ENCODE data around the gene CNKSR1. TPM values are rescaled to one million over a fixed set of nuclear protein-coding genes. Genes with fewer than 3 reads are reported as not detected.

The CNKSR1 gene
- total RNA-seq, 1 experiment from 2014 or later, result 23.1 TPM

DNA sequence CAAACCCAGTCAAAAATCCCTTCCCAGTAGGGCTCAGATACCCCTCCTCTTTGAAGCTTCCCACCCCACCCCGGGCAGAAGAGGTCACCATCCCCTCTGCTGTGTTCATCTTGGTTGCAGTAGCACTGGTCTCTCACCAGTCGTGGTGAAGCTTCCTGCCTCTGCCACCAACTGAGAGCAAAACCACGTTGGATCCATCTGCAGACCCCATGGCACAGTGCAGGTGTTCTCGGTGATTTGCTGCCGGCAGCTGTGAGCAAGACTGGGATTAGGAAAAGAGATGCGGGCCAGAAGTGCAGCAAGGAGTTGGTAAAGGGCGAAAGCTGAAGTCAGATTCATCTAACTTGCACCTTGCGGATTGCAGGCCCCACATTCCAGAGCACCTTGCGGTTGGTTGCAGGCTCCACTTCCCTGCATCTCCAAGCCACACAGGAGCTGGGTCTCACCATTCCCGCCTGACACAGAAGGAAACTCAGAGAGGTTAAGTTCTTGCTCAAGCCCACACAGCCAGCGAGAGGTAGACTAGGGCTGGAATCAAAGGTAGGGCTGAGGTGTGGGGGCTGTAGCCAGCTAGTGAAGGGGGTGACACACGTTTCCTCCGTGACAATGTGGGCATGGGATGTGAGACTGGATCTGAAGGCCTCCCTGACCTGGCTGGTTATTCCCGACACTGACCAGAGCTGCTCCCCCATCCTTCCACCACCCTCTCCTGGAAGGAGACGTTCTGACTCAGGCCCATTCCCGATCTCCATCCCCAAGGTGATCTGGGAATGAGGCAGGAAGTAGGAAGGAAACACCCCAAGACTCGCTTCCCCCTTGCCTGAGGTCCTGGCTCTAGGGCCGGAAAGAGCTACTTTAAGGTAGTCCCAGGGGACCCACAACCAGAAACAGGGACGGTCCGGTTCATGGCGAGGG, 21.7 kb upstream of the CNKSR1 start:
- Histone ChIP-seq H3K27me3 (ENCODE audit: control insufficient read depth, insufficient read depth, low read length) (peaks cover 52% of the 10 kb centered on the region), H3K36me3 (replicated peaks; ENCODE audit: control insufficient read depth, insufficient read depth, low read length) (no peaks in the 10 kb centered on the region), H3K4me3 (ENCODE audit: insufficient read depth, low read depth, low read length) (peak overlapping the region; percentile 28; the same call in 1 of the 2 replicates)
- DNase-seq, result peak; percentile 61

DNA sequence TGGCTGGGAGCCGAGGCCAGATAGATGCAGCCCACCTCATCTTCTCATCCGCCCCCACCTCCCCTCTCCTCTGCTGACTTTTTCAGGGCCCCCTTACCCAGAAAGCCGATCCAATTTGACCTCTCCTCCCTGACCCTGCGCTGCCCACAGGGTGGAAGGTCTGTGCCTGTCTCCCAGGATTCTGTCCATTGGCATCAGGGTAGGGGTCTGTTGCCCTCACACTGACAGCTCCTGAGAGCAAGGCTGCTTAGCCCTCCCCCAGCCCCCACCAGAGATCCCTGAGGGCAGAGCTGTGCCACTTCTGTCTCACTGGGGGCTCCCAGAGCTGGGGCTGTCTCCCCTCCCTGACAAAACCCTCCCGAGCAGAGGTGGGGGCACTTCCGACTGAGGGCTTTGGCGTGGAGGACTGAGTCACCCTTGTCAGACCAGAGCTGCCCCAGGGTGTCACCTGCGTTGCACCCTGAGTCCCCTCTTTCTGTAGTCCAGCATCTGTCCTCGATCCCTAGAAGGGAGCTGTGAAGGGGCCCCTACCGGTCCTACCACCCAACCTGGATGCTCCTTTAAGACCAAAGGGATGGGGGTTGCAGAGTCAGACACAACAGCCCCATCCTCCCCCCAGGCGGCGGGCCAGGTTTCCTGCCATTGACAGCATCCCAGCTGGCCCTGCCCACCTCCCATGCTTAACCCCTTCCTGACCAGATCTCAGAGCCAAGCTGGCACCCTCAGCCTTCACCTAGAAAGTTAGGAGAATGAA, 20.8 kb upstream of the CNKSR1 start:
- no peaks in the 10 kb centered on the region for H3K36me3 ChIP-seq (replicated peaks; ENCODE audit: control insufficient read depth, insufficient read depth, low read length)
- peak overlapping the region; percentile 28 for H3K4me3 ChIP-seq (ENCODE audit: insufficient read depth, low read depth, low read length)
- peak; percentile 86 for DNase-seq
- peaks cover 58% of the 10 kb centered on the region for H3K27me3 ChIP-seq (ENCODE audit: control insufficient read depth, insufficient read depth, low read length)

GRCh38 chr1:26158271-26158907, 18.9 kb upstream of the CNKSR1 start:
- no peak overlapping the region for H3K4me3 ChIP-seq (ENCODE audit: insufficient read depth, low read depth, low read length)
- H3K36me3 ChIP-seq (replicated peaks; ENCODE audit: control insufficient read depth, insufficient read depth, low read length), result no peaks in the 10 kb centered on the region
- DNase-seq, result no peak
- peaks cover 72% of the 10 kb centered on the region for H3K27me3 ChIP-seq (ENCODE audit: control insufficient read depth, insufficient read depth, low read length)

GRCh38 chr1:26158908-26159742, 18.2 kb upstream of the CNKSR1 start, which contains the start of gene FAM110D:
TSS of gene FAM110D (plus strand) at chr1:26159079. CDS start at chr1:26161292, 2,213 bp downstream.
- Histone ChIP-seq H3K27me3 (ENCODE audit: control insufficient read depth, insufficient read depth, low read length) (peaks cover 73% of the 10 kb centered on the region), H3K36me3 (replicated peaks; ENCODE audit: control insufficient read depth, insufficient read depth, low read length) (no peaks in the 10 kb centered on the region), H3K4me3 (ENCODE audit: insufficient read depth, low read depth, low read length) (peak within 1 kb of the TSS; percentile 19)
- DNase-seq, result peak; percentile 60

GRCh38 chr1:26159743-26160039, 17.6 kb upstream of the CNKSR1 start:
- H3K4me3 ChIP-seq (ENCODE audit: insufficient read depth, low read depth, low read length), result no peak overlapping the region
- H3K27me3 ChIP-seq (ENCODE audit: control insufficient read depth, insufficient read depth, low read length), result peaks cover 68% of the 10 kb centered on the region
- H3K36me3 ChIP-seq (replicated peaks; ENCODE audit: control insufficient read depth, insufficient read depth, low read length), result no peaks in the 10 kb centered on the region
- DNase-seq, result no peak

DNA sequence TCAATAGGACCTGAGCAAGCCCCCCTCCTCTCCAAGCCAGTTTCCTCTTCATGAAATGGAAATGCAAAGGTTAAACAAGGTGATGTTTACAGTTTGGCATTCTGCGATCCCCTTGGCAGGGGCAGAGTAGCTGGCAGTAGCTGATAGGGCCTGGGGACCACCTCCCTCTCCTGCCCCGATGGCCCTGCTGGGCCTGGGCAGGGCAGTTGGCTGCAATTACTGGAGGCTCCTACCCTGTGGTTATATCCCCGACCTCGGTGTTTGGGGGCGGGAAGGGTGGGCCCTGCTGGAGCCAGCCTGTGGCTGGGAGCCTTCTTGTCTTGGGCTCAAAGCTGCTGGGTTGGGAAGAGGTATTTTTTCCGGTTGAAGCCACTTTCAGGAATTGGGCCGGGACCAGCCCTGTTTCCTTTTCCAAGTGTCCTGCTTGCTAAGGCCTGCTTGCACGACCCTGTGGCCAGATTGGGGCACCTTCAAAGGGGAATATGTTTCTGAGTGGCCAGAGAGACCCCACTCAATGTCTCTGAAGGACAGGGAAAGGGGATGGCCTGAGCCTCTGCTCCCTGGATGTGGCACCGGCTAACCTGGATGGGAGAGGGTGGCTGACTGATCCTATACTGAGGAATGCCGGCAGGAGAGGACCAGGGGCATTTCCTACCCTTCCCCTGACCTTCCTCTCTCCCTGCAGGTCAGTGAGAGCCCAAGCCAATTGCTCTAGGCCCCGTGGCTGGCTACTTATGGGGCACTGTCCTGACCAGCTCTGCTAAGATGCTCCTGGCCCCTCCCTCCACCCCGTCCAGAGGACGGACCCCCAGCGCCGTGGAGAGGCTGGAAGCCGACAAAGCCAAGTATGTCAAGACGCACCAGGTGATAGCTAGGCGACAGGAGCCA, 16.5 kb upstream of the CNKSR1 start:
- Histone ChIP-seq H3K36me3 (replicated peaks; ENCODE audit: control insufficient read depth, insufficient read depth, low read length) (no peaks in the 10 kb centered on the region), H3K4me3 (ENCODE audit: insufficient read depth, low read depth, low read length) (peak overlapping the region; percentile 48), H3K27me3 (ENCODE audit: control insufficient read depth, insufficient read depth, low read length) (peaks cover 64% of the 10 kb centered on the region)
- peak; percentile 76 for DNase-seq

- no peaks in the 10 kb centered on the region for H3K36me3 ChIP-seq (replicated peaks; ENCODE audit: control insufficient read depth, insufficient read depth, low read length)
- peak overlapping the region; percentile 48 for H3K4me3 ChIP-seq (ENCODE audit: insufficient read depth, low read depth, low read length)
- DNase-seq, result peak; percentile 87
- H3K27me3 ChIP-seq (ENCODE audit: control insufficient read depth, insufficient read depth, low read length), result peaks cover 56% of the 10 kb centered on the region
These were observed 15.7 kb upstream of the CNKSR1 start for GRCh38 chr1:26161415-26162219.

DNA sequence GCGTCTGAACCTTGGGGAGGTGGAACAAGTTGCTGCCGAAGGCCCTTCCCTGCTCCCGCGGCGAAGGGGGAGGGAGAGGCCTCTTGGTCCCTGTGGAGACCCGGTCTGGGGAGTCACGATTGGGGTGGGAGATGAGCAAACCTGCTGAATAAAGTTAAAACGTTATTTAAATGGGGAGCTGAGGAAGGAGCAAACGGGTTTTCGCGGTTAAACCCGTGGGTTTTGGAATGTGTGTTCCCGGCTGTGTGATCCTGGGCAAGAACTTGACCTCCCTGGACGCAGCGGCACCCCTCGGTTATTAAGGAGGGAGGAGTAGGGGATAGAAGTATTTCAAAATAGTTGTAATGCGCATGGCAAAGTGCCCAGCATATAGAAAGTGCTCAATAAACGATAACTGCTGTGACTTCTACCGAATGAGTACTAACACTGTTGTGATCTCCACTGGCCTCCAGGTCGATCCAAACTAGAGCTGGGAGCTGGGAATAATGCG, 15.0 kb upstream of the CNKSR1 start:
- Histone ChIP-seq H3K36me3 (replicated peaks; ENCODE audit: control insufficient read depth, insufficient read depth, low read length) (no peaks in the 10 kb centered on the region), H3K27me3 (ENCODE audit: control insufficient read depth, insufficient read depth, low read length) (peaks cover 55% of the 10 kb centered on the region), H3K4me3 (ENCODE audit: insufficient read depth, low read depth, low read length) (peak overlapping the region; percentile 48)
- peak; percentile 58 for DNase-seq

DNA sequence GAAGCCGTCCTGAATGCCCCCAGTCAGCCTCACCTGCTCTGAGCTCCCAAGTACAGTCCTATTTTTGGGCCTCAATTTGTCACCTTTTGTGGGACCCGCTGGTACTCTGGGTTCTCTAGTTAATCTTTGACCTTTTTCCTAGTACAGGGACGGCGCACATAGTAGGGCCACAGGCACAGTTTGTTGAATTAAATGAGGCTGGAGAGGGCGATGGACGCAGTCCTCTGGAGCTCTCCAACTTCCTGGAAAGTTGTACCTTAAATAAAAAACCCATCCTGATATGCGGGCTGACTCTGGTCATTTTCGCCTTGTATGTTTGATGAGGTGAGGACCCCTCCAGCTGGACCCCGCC, 13.6 kb upstream of the CNKSR1 start:
- H3K36me3 ChIP-seq (replicated peaks; ENCODE audit: control insufficient read depth, insufficient read depth, low read length), result no peaks in the 10 kb centered on the region
- peaks cover 55% of the 10 kb centered on the region for H3K27me3 ChIP-seq (ENCODE audit: control insufficient read depth, insufficient read depth, low read length)
- peak overlapping the region; percentile 35 for H3K4me3 ChIP-seq (ENCODE audit: insufficient read depth, low read depth, low read length)
- DNase-seq, result no peak

DNA sequence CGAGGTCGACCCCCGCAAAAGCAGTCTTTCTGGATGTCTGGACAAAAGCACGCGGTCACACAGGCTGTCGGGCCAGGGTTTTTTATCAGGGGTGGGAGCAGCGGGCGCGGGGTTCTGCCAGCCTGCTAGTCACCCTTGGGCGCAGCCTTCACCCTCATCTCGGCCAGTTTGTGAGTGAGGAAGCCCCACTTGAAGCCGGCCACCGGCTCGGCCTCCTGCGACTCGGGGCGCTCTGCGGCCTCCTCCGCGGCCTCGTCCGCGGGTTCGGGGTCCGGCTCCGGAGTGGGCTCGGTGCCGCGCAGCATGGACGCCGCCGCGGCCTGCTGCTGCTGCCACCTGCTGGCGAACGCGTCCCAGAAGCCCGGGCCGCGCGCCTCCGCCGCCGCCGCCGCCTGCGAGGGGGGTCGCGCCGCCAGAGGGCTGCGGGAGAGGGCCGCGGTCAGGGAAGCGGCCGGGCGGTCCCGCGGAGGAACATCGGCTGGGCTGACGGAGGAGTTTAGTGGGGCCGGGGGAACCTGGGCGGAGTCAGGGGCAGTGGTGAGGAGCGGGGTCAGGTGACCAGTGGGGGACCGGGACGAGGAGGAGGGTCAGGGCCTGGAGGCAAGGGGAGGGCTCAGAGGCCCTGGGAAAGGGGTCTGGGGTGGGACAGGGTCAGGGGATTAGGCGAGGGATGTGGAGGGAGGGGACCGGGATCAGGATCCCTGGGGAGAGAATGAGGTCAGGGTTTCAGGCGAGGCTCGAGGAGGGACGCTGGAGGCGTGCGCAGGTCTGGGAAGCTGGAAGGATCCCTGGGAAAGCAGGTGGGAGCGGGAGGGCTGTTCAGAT, 13.0 kb upstream of the CNKSR1 start:
- H3K36me3 ChIP-seq (replicated peaks; ENCODE audit: control insufficient read depth, insufficient read depth, low read length), result no peaks in the 10 kb centered on the region
- peak; percentile 93 for DNase-seq
- H3K4me3 ChIP-seq (ENCODE audit: insufficient read depth, low read depth, low read length), result peak overlapping the region; percentile 35
- H3K27me3 ChIP-seq (ENCODE audit: control insufficient read depth, insufficient read depth, low read length), result peaks cover 54% of the 10 kb centered on the region

GRCh38 chr1:26164861-26165842, 12.1 kb upstream of the CNKSR1 start:
- Histone ChIP-seq H3K4me3 (ENCODE audit: insufficient read depth, low read depth, low read length) (peak overlapping the region; percentile 35), H3K36me3 (replicated peaks; ENCODE audit: control insufficient read depth, insufficient read depth, low read length) (no peaks in the 10 kb centered on the region), H3K27me3 (ENCODE audit: control insufficient read depth, insufficient read depth, low read length) (peaks cover 49% of the 10 kb centered on the region)
- DNase-seq, result peak; percentile 59

Data from H7 (cell line).